ENCODE data around the gene SOX6. TPM values are rescaled to one million over a fixed set of nuclear protein-coding genes. Genes with fewer than 3 reads are reported as not detected.

SOX6 gene
- total RNA-seq, 3 donors from 2014 or later: 2.0 to 8.0 (median 7.9) TPM

- Histone ChIP-seq H3K27ac (no peak overlapping the region), H3K4me1 (no peaks in the 10 kb centered on the region)
Measured at GRCh38 chr11:16278273-16278672, 78.1 kb downstream of the SOX6 start.

GRCh38 chr11:16276251-16276650, 80.1 kb downstream of the SOX6 start:
- Histone ChIP-seq H3K27ac (no peak overlapping the region), H3K27me3 (no peaks in the 10 kb centered on the region), H3K4me1 (no peaks in the 10 kb centered on the region), H3K36me3 (no peaks in the 10 kb centered on the region), H3K9me3 (no peaks in the 10 kb centered on the region), H3K4me3 (no peak overlapping the region)
- no peak for TF ChIP-seq CTCF (IDR thresholded peaks at IDR 0.05)
- TF ChIP-seq POLR2AphosphoS5 (IDR thresholded peaks at IDR 0.05): no peak
- no peak for TF ChIP-seq POLR2A (IDR thresholded peaks at IDR 0.05)
- intact Hi-C loops (cut with DNase I; ENCODE audit: low total_unique reads): no loop called here
- DNase-seq (ENCODE audit: low spot score in 2 of 2): no peak

More at GRCh38 chr11:16278273-16278672, 78.1 kb downstream of the SOX6 start:
- TF ChIP-seq POLR2AphosphoS5 (IDR thresholded peaks at IDR 0.05) (no peak), POLR2A (IDR thresholded peaks at IDR 0.05) (no peak), CTCF (IDR thresholded peaks at IDR 0.05) (no peak)
- Histone ChIP-seq H3K27me3 (no peaks in the 10 kb centered on the region), H3K4me3 (no peak overlapping the region), H3K36me3 (no peaks in the 10 kb centered on the region), H3K9me3 (no peaks in the 10 kb centered on the region)
- DNase-seq (ENCODE audit: low spot score in 2 of 2): no peak
- intact Hi-C loops (cut with DNase I; ENCODE audit: low total_unique reads): no loop called here

- Histone ChIP-seq H3K4me1 (no peaks in the 10 kb centered on the region), H3K9me3 (no peaks in the 10 kb centered on the region), H3K36me3 (no peaks in the 10 kb centered on the region), H3K27ac (no peak overlapping the region), H3K4me3 (no peak overlapping the region), H3K27me3 (no peaks in the 10 kb centered on the region)
- DNase-seq (ENCODE audit: low spot score in 2 of 2): no peak
- intact Hi-C loops (cut with DNase I; ENCODE audit: low total_unique reads): no loop called here
- TF ChIP-seq POLR2AphosphoS5 (IDR thresholded peaks at IDR 0.05) (no peak), POLR2A (IDR thresholded peaks at IDR 0.05) (no peak), CTCF (IDR thresholded peaks at IDR 0.05) (no peak)
Measured at GRCh38 chr11:16271258-16271657, 85.1 kb downstream of the SOX6 start.

- no peak overlapping the region for H3K27ac ChIP-seq
- no peaks in the 10 kb centered on the region for H3K4me1 ChIP-seq
- intact Hi-C loops (cut with DNase I; ENCODE audit: low total_unique reads): no loop called here
- no peaks in the 10 kb centered on the region for H3K9me3 ChIP-seq
- no peak for DNase-seq (ENCODE audit: low spot score in 2 of 2)
- TF ChIP-seq POLR2AphosphoS5 (IDR thresholded peaks at IDR 0.05) (no peak), CTCF (IDR thresholded peaks at IDR 0.05) (no peak), POLR2A (IDR thresholded peaks at IDR 0.05) (no peak)
- no peaks in the 10 kb centered on the region for H3K27me3 ChIP-seq
- no peak overlapping the region for H3K4me3 ChIP-seq
- H3K36me3 ChIP-seq: no peaks in the 10 kb centered on the region
Measured at GRCh38 chr11:16266021-16266420, 90.3 kb downstream of the SOX6 start.

- Histone ChIP-seq H3K4me1 (no peaks in the 10 kb centered on the region), H3K27me3 (no peaks in the 10 kb centered on the region), H3K36me3 (no peaks in the 10 kb centered on the region), H3K4me3 (no peak overlapping the region), H3K27ac (no peak overlapping the region), H3K9me3 (no peaks in the 10 kb centered on the region)
- TF ChIP-seq CTCF (IDR thresholded peaks at IDR 0.05) (no peak), POLR2AphosphoS5 (IDR thresholded peaks at IDR 0.05) (no peak), POLR2A (IDR thresholded peaks at IDR 0.05) (no peak)
- DNase-seq (ENCODE audit: low spot score in 2 of 2): no peak
- intact Hi-C loops (cut with DNase I; ENCODE audit: low total_unique reads): no loop called here
Measured at GRCh38 chr11:16265022-16265421, 91.3 kb downstream of the SOX6 start.
